ACC112 (cell line): Measurements from ENCODE around the gene LRRC28.

ENCODE experiments used
- H2AFZ ChIP-seq: fragments of 200-600 bp; sonication (generic); one replicate; pipeline ENCODE4 v1.6.0; 2017; ENCODE audit warnings: antibody characterized with exemption, low read length; ENCODE audit not compliant: unreplicated experiment
- H3K27ac ChIP-seq: fragments of 200-600 bp; sonication (generic); 2 replicates; pipeline ENCODE4 v1.5.1; 2014; ENCODE audit warnings: low read depth, mild to moderate bottlenecking, antibody characterized with exemption, low read length, moderate library complexity
- H3K27me3 ChIP-seq: fragments of 200-600 bp; sonication (generic); 2 replicates; pipeline ENCODE4 v1.6.1; 2014; ENCODE audit warnings: mild to moderate bottlenecking, antibody characterized with exemption, low read length, moderate library complexity, mixed read lengths; ENCODE audit not compliant: insufficient read depth
- H3K36me3 ChIP-seq: fragments of 200-600 bp; sonication (generic); 2 replicates; pipeline ENCODE4 v1.6.1; 2016; ENCODE audit warnings: mild to moderate bottlenecking, antibody characterized with exemption, low read length, moderate library complexity, mixed read lengths; ENCODE audit not compliant: insufficient read depth
- H3K4me1 ChIP-seq: fragments of 200-600 bp; sonication (generic); one replicate; pipeline ENCODE4 v1.6.1; 2016; ENCODE audit warnings: low read length, mixed read lengths; ENCODE audit not compliant: insufficient read depth, unreplicated experiment, control insufficient read depth
- H3K4me3 ChIP-seq: fragments of 200-600 bp; sonication (generic); 2 replicates; pipeline ENCODE4 v1.5.1; 2014; ENCODE audit warnings: mild to moderate bottlenecking, low read depth, low read length
- H3K79me2 ChIP-seq: fragments of 200-600 bp; sonication (generic); one replicate; pipeline ENCODE4 v1.6.0; 2016; ENCODE audit warnings: low read length; ENCODE audit not compliant: control insufficient read depth, unreplicated experiment, insufficient read depth

LRRC28 gene

GRCh38 chr15:99340347-99340746 lies 89.1 kb downstream of the LRRC28 start:
- Histone ChIP-seq H3K4me1 (peaks cover 8% of the 10 kb centered on the region), H3K79me2 (no peaks in the 10 kb centered on the region), H3K36me3 (no peaks in the 10 kb centered on the region), H3K4me3 (no peak overlapping the region), H3K27me3 (no peaks in the 10 kb centered on the region), H3K27ac (peak overlapping the region; percentile 23), H2AFZ (no peak overlapping the region)

- H3K27me3 ChIP-seq, result no peaks in the 10 kb centered on the region
- H3K4me1 ChIP-seq, result peaks cover 8% of the 10 kb centered on the region
- no peak overlapping the region for H3K4me3 ChIP-seq
- no peak overlapping the region for H3K27ac ChIP-seq
- H2AFZ ChIP-seq, result no peak overlapping the region
- no peaks in the 10 kb centered on the region for H3K79me2 ChIP-seq
- H3K36me3 ChIP-seq, result no peaks in the 10 kb centered on the region
Observed at GRCh38 chr15:99341786-99342185, 90.5 kb downstream of the LRRC28 start.

GRCh38 chr15:99343208-99343607 lies 91.9 kb downstream of the LRRC28 start:
- no peak overlapping the region for H3K27ac ChIP-seq

GRCh38 chr15:99343881-99344551 lies 92.7 kb downstream of the LRRC28 start:
- no peak overlapping the region for H2AFZ ChIP-seq
- H3K4me1 ChIP-seq, result peaks cover 8% of the 10 kb centered on the region
- no peaks in the 10 kb centered on the region for H3K79me2 ChIP-seq
- no peaks in the 10 kb centered on the region for H3K27me3 ChIP-seq
- H3K27ac ChIP-seq, result no peak overlapping the region
- no peaks in the 10 kb centered on the region; the same call in 1 of the 2 replicates for H3K36me3 ChIP-seq
- no peak overlapping the region for H3K4me3 ChIP-seq

More at GRCh38 chr15:99343208-99343607, 91.9 kb downstream of the LRRC28 start:
- Histone ChIP-seq H2AFZ (no peak overlapping the region), H3K4me3 (no peak overlapping the region), H3K36me3 (no peaks in the 10 kb centered on the region), H3K27me3 (no peaks in the 10 kb centered on the region), H3K79me2 (no peaks in the 10 kb centered on the region), H3K4me1 (peaks cover 8% of the 10 kb centered on the region)

GRCh38 chr15:99344639-99345038 lies 93.4 kb downstream of the LRRC28 start:
- H3K36me3 ChIP-seq, result peaks cover 3% of the 10 kb centered on the region; the same call in 1 of the 2 replicates
- no peaks in the 10 kb centered on the region for H3K27me3 ChIP-seq
- no peak overlapping the region for H3K4me3 ChIP-seq
- no peaks in the 10 kb centered on the region for H3K79me2 ChIP-seq
- no peak overlapping the region for H2AFZ ChIP-seq
- no peak overlapping the region for H3K27ac ChIP-seq
- peaks cover 8% of the 10 kb centered on the region for H3K4me1 ChIP-seq

GRCh38 chr15:99345242-99345641 lies 94.0 kb downstream of the LRRC28 start:
- H3K79me2 ChIP-seq, result no peaks in the 10 kb centered on the region

GRCh38 chr15:99345832-99346462 lies 94.7 kb downstream of the LRRC28 start:
- Histone ChIP-seq H3K27me3 (no peaks in the 10 kb centered on the region), H2AFZ (no peak overlapping the region), H3K4me1 (no peaks in the 10 kb centered on the region), H3K4me3 (no peak overlapping the region), H3K36me3 (peaks cover 3% of the 10 kb centered on the region; the same call in 1 of the 2 replicates), H3K79me2 (no peaks in the 10 kb centered on the region), H3K27ac (no peak overlapping the region)

More at GRCh38 chr15:99345242-99345641, 94.0 kb downstream of the LRRC28 start:
- Histone ChIP-seq H2AFZ (no peak overlapping the region), H3K27me3 (no peaks in the 10 kb centered on the region), H3K4me3 (no peak overlapping the region), H3K36me3 (peaks cover 3% of the 10 kb centered on the region; the same call in 1 of the 2 replicates), H3K4me1 (peaks cover 6% of the 10 kb centered on the region), H3K27ac (no peak overlapping the region)

GRCh38 chr15:99347574-99347973 lies 96.3 kb downstream of the LRRC28 start:
- Histone ChIP-seq H3K27ac (no peak overlapping the region), H3K4me1 (no peaks in the 10 kb centered on the region), H3K4me3 (no peak overlapping the region), H3K79me2 (no peaks in the 10 kb centered on the region), H3K36me3 (peaks cover 3% of the 10 kb centered on the region; the same call in 1 of the 2 replicates), H2AFZ (no peak overlapping the region), H3K27me3 (no peaks in the 10 kb centered on the region)

GRCh38 chr15:99348412-99348811 lies 97.1 kb downstream of the LRRC28 start:
- no peak overlapping the region for H2AFZ ChIP-seq
- no peaks in the 10 kb centered on the region for H3K4me1 ChIP-seq
- no peak overlapping the region for H3K4me3 ChIP-seq
- no peaks in the 10 kb centered on the region for H3K79me2 ChIP-seq
- peaks cover 3% of the 10 kb centered on the region; the same call in 1 of the 2 replicates for H3K36me3 ChIP-seq
- H3K27me3 ChIP-seq, result no peaks in the 10 kb centered on the region
- no peak overlapping the region for H3K27ac ChIP-seq

- Histone ChIP-seq H3K4me1 (no peaks in the 10 kb centered on the region), H3K27ac (no peak overlapping the region), H3K79me2 (no peaks in the 10 kb centered on the region), H2AFZ (no peak overlapping the region), H3K27me3 (no peaks in the 10 kb centered on the region), H3K4me3 (no peak overlapping the region), H3K36me3 (peaks cover 3% of the 10 kb centered on the region)
Observed at GRCh38 chr15:99350408-99350807, 99.1 kb downstream of the LRRC28 start.

GRCh38 chr15:99359769-99360168 lies 108.5 kb downstream of the LRRC28 start:
- H3K79me2 ChIP-seq, result no peaks in the 10 kb centered on the region
- peaks cover 6% of the 10 kb centered on the region; the same call in 1 of the 2 replicates for H3K36me3 ChIP-seq
- no peak overlapping the region for H2AFZ ChIP-seq
- no peak overlapping the region for H3K4me3 ChIP-seq
- H3K27me3 ChIP-seq, result no peaks in the 10 kb centered on the region
- no peaks in the 10 kb centered on the region for H3K4me1 ChIP-seq
- H3K27ac ChIP-seq, result no peak overlapping the region
